IPS-NIHi7 (cell line): ENCODE results near the gene RPL10A.
A peak's percentile ranks its signal among the peaks of the same experiment; 100 is the strongest.
"Not testable (repeated sequence)": the region's sequence is repeated elsewhere in the genome, so short reads cannot be mapped to it uniquely, and the experiment has no call there.

Experiments
- DNase-seq: peaks from one replicate; pipeline ENCODE4 v3.0.0; 2012; ENCODE audit warnings: mixed read lengths; ENCODE audit errors: extremely low spot score

The RPL10A gene

DNA sequence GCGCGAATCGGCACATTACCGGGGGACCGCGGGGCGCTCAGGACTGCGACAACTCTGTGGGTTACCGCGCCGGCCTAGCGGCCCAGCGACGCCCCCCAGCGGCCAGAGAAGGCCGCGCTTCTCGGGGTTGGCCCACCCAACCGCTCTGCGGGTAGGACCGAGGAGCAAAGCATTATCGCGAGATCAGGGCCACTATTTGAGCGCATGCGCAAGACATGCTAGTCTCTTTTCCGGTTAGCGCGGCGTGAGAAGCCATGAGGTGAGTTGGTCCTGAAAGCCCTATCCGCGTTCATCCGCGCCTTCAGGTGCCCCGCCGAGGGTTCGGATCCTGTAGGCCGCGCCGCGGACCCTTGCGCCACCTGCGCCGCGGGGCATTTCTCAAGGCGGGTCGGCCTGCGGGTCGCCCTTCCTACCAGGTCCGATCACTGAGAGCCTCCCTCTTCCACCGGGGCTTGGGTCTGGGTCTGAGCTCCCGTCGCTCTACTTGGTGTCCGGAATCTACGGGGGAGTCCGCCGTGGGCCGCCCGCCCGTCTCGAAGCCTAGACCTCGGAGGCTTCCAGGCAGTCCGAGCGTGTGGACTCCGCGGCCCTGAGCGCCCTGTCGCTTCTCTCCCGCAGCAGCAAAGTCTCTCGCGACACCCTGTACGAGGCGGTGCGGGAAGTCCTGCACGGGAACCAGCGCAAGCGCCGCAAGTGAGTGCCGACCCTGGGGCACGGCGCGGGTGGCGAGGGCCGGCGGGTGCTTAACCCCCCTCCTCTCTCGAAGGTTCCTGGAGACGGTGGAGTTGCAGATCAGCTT, at the start of gene RPL10A:
Gene RPL10A, plus strand, starts transcription at position 221 of the 799 bp plus-strand sequence. Its CDS starts 34 bp downstream, at position 255.
- peak; percentile 93 for DNase-seq

DNA sequence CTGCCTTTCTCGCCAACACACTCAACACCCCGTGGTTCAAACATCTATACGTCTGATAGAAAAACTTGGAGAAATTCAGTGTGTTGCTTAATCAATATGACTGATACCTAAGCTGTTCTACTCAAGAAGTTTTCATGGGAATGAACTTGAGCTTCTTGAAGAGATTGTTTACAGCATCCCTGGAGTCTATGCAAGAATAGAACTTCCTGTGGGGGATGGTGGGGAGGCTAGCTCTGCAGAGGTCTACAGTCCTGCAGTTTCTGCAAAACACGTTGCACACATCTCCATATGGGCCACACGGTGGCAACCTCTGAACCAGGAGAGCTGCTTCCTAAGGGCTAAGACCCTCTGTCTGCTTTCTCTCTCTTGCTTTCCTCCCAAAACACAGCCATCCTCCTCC, 48.8 kb upstream of the RPL10A start:
- peak; percentile 50 for DNase-seq

DNA sequence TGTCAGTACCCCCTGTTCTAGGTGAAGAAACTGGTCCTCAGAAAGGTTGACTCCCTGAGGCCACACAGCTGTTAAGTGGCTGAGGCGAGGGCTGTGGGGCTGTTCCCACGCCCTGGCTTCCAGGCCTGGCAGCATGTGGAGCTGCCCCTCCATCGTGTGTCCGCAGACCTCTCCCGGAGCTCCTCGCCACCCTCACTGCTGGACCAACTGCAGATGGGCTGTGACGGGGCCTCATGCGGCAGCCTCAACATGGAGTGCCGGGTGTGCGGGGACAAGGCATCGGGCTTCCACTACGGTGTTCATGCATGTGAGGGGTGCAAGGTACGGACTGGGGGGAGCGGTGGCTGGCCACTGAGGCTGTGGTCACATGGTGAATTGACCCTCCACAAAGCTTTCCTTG, 48.2 kb upstream of the RPL10A start:
- no peak for DNase-seq

DNA sequence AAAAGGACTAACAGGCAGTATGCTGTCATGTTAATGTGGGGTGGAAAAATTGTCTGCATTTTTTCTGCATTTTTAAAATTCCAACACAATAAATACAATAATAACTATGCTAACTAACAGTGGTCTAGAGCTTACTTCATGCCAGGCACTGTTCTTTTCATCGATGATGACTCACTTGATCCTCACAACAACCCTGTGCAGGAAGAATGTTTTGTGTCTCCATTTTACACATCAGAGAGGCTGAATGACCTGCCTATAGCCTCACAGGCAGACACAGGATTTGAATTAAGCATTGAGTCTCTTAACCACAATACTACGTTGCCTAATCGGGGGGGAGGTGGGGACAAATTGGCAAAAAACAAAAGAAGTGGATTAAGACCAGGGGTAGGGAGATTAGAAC, 42.9 kb upstream of the RPL10A start:
- DNase-seq = no peak

DNA sequence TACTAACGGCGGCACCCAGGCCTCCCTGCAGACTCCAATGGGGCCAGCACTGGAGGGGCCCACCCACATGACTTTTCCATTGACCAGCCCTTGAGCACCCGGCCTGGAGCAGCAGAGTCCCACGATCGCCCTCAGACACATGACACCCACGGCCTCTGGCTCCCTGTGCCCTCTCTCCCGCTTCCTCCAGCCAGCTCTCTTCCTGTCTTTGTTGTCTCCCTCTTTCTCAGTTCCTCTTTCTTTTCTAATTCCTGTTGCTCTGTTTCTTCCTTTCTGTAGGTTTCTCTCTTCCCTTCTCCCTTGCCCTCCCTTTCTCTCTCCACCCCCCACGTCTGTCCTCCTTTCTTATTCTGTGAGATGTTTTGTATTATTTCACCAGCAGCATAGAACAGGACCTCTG, 42.1 kb upstream of the RPL10A start:
- DNase-seq = no peak

DNA sequence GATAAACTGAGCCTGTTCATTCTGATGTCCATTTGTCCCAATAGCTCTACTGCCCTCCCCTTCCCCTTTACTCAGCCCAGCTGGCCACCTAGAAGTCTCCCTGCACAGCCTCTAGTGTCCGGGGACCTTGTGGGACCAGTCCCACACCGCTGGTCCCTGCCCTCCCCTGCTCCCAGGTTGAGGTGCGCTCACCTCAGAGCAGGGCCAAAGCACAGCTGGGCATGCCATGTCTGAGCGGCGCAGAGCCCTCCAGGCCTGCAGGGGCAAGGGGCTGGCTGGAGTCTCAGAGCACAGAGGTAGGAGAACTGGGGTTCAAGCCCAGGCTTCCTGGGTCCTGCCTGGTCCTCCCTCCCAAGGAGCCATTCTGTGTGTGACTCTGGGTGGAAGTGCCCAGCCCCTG, 40.8 kb upstream of the RPL10A start:
- no peak for DNase-seq

DNA sequence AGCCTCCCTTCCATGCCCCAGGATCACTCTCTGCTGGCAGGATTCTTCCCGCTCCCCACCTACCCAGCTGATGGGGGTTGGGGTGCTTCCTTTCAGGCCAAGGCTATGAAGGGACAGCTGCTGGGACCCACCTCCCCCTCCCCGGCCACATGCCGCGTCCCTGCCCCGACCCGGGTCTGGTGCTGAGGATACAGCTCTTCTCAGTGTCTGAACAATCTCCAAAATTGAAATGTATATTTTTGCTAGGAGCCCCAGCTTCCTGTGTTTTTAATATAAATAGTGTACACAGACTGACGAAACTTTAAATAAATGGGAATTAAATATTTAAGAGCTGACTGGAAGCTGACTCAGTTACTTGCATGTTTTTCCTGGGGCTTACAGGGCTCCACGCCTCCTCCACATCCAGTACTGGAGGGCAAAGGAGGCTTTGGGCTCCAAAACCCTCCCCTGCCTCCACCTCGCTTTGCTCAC, 40.3 kb upstream of the RPL10A start:
- no peak for DNase-seq

DNA sequence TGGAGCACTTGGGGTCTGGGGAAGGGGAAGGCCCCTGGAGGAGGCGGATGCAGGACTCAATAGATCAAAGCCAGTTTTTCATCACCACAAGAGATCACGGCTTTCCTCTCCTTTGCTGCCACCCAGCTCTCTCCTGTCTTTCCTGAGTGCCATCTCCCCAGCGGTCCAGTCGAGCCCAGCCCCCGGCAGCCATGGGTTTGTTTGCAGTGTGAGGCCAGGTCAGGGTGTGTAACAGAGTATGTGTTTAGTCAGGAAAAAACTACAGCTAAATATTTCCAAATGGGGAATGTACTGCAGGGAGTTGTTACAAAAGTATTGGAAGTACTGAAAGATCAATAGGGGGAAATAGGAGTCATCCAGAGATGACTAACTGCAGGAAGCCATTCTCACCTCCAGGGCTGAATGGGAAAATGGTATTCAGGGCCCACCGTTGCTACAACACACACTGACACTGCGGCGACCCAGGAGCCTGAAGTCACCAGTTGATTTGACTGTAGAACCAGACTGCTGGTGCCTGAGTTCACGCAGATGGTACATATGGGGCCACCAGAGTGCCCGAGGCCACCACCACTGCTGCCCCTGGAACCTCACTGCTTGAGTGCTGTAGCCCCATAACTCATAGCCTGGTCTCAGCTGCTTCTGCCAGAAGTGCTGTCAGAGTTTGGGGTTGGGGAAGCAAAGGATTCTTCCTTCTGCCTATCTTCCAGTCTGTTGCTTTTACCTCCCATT, 39.6 kb upstream of the RPL10A start:
- DNase-seq = no peak

DNA sequence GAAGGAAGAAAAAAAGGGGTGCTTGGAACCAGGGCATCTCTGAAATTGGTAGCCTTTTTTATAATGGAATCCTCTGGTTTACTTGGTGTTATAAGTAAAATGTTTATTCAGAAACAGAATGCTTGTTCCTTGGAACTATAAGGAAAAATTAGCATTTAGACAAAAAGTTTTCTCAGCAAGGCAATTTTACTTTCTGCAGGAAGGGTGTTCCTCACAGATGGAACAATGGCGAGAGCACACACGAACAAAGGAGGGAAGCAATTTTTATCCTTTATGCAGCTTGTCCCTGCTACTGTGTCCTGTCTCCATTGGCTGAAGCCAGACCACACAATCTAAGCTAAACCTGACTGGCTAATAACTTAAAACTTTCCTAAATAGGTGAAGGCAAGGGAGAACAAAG, 38.7 kb upstream of the RPL10A start:
- DNase-seq = no peak

DNA sequence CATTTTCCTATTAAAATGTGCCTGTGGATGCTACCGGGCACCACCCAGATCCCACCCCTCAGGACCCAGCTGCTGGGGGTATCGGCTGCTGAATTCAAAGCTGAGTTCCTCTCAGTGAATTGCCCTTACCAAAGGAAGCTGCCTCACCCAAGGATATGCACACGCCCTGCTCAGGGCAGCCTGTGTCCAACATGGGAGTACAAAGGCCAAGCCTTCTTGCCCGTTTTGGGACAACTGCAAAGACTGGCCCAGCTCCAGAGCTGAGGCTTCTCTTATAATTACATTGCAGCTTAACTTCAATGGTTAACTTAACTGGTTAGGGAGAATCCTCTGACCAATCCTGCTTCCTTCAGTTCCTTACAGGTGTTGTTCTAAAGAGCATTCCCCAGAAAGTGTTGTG, 35.9 kb upstream of the RPL10A start:
- DNase-seq = no peak

DNA sequence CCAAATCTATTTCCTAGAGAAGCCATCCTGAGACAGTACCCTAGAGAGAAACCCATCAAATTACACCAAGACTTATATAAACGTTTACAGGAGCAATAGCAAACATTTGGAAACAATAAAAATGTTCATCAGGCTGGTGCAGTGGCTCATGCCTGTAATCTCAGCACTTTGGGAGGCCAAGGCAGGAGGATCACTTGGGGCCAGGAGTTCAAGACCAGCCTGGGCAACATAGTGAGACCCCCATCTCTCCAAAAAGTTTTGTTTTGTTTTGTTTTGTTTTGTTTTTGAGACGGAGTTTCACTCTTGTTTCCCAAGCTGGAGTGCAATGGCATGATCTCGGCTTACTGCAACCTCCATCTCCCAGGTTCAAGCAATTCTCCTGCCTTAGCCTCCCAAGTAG, 35.5 kb upstream of the RPL10A start:
- not testable (repeated sequence) for DNase-seq

DNA sequence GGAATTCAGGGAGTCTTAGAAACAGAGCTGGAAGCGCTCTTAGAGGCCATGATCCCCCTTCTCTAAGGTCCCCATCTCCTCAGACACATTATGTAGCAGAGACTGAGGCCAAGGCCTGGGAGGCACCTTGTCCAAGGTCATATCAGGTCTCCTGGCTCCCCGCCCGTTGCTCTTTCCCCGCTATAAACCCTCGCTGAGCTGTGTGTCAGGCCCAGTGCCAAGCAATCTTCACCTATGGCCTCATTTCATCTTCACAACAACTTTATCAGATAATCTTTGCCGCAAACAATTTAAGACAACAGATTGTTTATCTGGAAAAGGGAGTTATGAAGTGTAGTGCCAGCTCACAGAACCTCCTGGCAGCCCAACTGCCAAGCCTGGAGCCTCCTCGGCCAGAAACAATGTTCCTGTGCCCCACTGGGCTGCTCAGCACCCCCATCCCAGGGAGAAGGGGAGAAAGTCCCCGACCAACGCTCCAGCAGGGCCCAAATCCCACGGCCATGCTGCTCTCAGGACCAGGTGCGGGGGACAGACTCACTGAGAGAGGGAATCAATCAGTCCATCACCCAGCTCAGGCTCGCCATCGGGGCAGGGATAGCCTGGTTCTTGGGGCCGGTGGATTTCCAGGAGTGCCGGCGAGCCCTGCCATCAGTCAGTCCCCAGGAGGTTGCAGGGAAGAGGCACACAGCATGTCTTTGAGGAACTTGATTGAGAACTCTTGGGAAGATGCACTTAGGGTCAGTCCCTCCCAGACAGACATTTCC, 32.9 kb upstream of the RPL10A start:
- no peak for DNase-seq

DNA sequence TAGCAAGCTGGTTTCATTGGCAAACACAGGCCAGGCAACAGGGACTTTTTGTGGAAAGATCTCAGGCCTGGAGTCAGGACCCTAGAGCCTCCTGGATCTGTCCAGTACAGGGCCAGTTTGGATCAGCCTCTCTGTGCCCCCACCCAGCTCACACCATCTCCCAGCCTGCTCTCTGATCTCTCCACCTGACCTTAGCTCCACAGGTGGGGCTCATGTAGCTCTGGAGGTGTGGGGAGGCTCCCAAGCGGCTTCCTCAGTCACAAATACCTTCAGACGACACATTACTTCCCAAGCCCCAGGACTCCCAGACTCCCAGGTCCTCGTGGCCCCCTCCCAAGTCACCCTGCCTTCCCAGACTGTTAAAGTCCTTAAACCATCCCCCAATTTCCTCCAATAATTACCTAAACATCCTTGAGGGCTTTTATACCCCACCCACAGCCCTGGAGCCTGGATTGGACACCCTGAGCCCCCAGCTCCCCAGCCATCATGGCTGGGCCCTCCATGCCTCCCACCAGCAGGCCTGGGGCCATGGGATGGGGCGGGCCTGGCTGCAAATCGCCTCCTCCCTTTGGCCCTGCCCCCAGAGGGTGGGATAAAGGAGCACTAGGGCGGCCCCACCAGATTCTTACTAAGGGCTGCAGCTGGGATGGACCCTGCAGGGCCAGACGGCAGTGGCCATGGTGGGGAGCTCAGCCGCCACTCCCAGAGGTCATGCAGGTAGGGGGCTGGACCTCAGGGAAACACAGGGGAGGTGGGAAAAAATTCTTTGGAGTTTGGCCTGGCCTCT, 31.9 kb upstream of the RPL10A start:
- no peak for DNase-seq

DNA sequence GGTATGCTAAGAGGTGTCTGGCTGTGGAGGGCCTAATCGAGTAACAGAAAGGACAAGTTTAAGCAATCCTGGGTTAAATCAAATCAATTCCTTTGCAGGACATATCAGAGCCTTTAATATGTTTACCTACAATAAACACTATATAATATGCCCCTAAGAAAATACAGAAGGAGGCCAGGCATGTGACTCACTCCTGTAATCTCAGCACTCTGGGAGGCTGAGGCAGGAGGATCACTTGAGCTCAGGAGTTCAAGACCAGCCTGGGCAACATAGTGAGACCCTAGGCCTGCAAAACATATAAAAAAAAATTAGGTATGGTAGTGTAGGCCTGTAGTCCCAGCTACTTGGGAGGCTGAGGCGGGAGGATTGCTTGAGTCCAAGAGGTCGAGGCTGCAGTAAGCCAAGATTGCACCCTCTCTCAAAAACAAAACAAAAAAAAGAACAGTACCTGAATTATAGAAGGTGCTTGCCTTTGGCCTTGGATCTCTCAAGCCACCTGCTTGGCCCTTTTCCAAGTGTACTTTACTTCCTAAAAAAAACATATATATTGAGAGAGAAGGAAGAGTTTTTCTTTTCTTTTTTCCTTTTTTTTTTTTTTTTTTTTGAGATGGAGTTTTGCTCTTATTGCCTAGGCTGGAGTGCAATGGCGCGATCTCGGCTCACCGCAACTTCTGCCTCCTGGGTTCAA, 29.7 kb upstream of the RPL10A start:
- DNase-seq = not testable (repeated sequence)

DNA sequence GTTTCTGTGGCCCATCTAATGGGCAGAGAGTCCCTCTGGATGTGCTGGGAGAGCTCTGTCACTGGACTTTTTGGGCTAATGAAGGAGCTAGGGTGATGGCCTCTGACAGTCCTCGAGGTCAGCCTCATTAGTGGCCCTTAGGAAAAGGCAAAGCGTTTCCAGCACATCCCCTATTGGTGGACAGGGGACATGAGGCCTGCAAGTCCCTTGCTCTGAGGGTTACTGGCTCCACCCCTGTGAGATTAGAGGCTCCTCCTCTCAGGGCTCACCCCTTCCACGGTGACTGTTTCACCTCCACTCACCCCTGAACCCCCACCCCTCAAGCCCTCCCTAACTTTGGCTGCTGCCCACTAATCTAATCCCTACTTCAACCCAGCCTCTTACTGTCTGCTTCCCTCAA, 28.9 kb upstream of the RPL10A start:
- peak; percentile 57 for DNase-seq

DNA sequence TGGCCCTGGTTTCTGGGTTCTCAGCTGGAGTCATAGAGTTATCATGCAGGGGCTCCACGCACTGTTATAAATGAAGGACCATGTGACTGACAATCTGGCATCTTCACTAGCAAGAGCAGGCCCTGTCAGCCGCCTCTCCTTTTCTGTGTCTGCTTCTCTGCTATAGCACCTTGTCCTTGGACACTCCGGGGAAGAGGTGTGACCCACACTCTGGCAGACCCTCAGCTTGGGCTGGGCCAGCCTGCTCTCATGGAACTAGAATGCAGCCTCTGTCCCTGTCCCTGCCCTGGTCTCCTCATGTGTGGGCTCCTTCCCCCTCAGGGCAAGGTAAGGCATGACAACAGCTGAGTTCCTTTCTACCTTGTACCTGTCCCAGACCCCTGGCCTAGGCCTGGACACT, 27.0 kb upstream of the RPL10A start:
- no peak for DNase-seq

DNA sequence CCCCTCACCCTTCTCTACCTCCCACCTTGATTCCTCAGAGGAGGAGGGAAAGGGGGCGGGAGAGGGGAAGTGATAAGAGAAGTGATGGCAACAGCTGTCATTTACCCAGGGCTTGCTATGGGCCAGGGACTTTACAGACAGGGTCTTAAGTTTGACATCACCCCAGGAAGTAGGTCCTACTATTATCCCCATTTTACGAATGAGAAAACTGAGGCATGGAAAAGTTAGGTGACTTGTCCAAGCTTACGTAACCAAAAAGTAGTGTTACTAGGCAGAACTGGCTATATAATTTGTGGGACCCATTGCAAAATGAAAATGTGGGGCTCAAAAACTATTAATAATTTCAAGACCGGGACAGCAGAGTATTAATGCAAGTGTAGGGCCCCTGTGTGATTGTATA, 26.6 kb upstream of the RPL10A start:
- DNase-seq = no peak

DNA sequence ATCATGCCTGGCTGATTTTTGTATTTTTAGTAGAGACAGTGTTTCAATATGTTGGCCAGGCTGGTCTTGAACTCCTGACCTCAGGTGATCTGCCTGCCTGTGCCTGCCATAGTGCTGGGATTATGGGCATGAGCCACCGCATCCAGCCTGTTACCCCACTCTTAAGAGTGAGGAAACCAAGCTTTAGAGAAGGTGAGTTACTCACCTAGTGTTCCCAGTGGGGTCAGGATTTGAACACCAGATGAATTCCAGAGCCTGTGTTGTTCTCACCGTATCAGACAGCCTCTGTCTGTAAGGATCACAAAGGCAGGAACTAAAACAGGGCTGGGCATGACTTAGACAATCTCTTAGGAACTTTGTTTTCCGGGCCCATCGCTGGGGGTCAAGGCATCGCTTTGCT, 25.5 kb upstream of the RPL10A start:
- DNase-seq = no peak

DNA sequence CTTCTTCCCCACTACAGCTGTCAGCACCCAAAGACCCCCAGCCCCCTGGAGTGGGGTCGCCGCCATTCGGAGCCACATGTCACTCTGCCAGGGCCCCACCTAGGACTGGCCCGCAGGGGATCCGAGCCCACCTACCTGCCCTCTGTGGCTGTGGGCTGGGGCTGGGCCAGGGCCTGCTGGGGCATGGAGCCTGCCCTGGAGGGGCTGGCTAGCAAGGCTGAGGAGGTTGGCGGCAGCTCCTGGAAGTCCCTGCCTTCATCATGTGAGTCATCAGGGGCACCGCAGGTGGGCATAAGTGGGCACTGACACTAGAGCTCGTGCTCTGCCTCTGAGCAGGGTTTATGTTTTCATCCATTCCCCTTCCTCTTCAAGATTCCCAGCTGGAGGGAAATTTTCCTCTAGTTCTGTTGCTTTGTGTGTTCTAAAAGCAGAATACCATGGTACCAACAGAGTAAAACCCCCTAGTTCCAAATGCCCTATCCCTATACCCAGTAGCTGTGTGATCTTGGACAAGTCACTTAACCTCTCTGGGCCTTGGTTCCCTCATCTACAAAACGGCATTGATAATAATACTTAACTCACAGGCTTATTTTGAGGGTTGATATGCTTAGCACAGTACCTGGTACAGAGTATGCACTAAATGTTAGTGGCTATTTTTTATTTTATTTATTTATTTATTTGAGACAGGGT, 24.7 kb upstream of the RPL10A start:
- DNase-seq = no peak

DNA sequence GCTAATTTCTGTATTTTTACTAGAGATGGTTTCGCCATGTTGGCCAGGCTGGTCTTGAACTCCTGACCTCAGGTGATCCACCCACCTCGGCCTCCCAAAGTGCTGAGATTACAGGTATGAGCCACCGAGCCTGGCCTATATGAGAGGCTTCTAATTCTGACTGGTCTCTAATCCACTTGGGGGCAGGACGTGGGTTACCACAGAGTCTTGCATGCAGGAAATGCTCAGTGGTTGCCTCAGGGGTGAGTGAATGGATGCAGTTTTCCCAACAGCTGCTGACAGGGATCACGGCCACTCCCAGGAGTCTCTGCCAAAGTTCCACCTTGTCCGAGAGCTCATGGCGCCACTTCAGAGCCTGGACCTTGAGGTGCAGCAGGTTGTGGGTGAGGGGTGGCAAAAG, 22.5 kb upstream of the RPL10A start:
- DNase-seq = no peak
